ENCODE results near the gene AFAP1L1. TPM values are rescaled to one million over a fixed set of nuclear protein-coding genes. Genes with fewer than 3 reads are reported as not detected.

AFAP1L1 gene
- total and polyA plus RNA-seq, 9 of the 15 experiments (the other 6 are each of a cell fraction or from before 2014, with no cell fraction given), result 0.01 to 0.12 (median 0.03) TPM; not detected in 4

DNA sequence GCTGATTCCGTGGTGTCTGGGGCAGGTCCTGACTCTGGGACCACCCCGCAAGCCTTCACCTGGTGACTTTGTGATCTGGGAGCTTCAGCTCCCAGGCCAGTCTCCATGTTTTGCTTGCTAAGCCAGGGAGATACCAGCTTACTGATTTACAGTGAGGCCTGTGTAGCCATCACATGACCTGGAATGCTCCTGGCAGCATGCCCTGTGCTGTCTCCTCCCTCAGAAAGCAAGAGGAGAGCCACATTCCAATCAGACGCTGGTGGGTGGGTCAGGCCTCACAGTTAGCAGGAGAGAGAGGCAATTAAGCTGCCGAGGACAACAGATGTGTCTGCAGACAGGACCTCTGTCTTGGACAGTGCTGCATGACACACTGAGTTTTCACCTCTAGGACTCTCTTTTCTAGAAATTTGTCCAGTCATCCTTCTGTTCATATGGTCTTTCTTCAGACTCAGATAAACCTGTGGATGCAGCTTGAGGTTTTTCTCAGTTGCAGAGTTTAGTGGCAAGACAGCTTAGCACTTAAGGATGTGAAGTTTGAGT is 49.2 kb downstream of the AFAP1L1 start (continued):
- TF ChIP-seq, protein P1, sequence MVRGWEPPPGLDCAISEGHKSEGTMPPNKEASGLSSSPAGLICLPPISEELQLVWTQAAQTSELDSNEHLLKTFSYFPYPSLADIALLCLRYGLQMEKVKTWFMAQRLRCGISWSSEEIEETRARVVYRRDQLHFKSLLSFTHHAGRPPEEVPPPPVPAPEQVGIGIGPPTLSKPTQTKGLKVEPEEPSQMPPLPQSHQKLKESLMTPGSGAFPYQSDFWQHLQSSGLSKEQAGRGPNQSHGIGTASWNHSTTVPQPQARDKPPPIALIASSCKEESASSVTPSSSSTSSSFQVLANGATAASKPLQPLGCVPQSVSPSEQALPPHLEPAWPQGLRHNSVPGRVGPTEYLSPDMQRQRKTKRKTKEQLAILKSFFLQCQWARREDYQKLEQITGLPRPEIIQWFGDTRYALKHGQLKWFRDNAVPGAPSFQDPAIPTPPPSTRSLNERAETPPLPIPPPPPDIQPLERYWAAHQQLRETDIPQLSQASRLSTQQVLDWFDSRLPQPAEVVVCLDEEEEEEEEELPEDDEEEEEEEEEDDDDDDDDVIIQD (CRISPR knock-in tag; IDR thresholded peaks at IDR 0.05), result 0 out of 2 replicates have a peak, but pooled peaks have one; percentile 56
- no peak for TF ChIP-seq NR2F6 (CRISPR knock-in tag; IDR thresholded peaks at IDR 0.05)
- TF ChIP-seq TCF7L2 (IDR thresholded peaks at IDR 0.05; ENCODE audit: low read depth, low read length), result no peak
- no peak for TF ChIP-seq E2F5 (CRISPR knock-in tag; IDR thresholded peaks at IDR 0.05)
- peak; percentile 90 for TF ChIP-seq BACH1 (tag; IDR thresholded peaks at IDR 0.05)
- no peak for TF ChIP-seq PHB (CRISPR knock-in tag; IDR thresholded peaks at IDR 0.05)
- TF ChIP-seq CREB1 (IDR thresholded peaks at IDR 0.05), result peak; percentile 41; the same call in 1 of the 2 replicates
- TF ChIP-seq CREB1 (CRISPR knock-in tag; IDR thresholded peaks at IDR 0.05), result no peak
- no peak for TF ChIP-seq ZBTB12 (CRISPR knock-in tag; IDR thresholded peaks at IDR 0.05)
- TF ChIP-seq LARP7 (IDR thresholded peaks at IDR 0.05), result no peak
- TF ChIP-seq RAD21 (CRISPR knock-in tag; conservative IDR thresholded peaks at IDR 0.05 in 1 of 2, IDR thresholded peaks at IDR 0.05 in 1 of 2), result 0 out of 4 replicates have a peak, but pooled peaks of 1 of the 2 experiments have one; percentile 10
- TF ChIP-seq, protein P2, sequence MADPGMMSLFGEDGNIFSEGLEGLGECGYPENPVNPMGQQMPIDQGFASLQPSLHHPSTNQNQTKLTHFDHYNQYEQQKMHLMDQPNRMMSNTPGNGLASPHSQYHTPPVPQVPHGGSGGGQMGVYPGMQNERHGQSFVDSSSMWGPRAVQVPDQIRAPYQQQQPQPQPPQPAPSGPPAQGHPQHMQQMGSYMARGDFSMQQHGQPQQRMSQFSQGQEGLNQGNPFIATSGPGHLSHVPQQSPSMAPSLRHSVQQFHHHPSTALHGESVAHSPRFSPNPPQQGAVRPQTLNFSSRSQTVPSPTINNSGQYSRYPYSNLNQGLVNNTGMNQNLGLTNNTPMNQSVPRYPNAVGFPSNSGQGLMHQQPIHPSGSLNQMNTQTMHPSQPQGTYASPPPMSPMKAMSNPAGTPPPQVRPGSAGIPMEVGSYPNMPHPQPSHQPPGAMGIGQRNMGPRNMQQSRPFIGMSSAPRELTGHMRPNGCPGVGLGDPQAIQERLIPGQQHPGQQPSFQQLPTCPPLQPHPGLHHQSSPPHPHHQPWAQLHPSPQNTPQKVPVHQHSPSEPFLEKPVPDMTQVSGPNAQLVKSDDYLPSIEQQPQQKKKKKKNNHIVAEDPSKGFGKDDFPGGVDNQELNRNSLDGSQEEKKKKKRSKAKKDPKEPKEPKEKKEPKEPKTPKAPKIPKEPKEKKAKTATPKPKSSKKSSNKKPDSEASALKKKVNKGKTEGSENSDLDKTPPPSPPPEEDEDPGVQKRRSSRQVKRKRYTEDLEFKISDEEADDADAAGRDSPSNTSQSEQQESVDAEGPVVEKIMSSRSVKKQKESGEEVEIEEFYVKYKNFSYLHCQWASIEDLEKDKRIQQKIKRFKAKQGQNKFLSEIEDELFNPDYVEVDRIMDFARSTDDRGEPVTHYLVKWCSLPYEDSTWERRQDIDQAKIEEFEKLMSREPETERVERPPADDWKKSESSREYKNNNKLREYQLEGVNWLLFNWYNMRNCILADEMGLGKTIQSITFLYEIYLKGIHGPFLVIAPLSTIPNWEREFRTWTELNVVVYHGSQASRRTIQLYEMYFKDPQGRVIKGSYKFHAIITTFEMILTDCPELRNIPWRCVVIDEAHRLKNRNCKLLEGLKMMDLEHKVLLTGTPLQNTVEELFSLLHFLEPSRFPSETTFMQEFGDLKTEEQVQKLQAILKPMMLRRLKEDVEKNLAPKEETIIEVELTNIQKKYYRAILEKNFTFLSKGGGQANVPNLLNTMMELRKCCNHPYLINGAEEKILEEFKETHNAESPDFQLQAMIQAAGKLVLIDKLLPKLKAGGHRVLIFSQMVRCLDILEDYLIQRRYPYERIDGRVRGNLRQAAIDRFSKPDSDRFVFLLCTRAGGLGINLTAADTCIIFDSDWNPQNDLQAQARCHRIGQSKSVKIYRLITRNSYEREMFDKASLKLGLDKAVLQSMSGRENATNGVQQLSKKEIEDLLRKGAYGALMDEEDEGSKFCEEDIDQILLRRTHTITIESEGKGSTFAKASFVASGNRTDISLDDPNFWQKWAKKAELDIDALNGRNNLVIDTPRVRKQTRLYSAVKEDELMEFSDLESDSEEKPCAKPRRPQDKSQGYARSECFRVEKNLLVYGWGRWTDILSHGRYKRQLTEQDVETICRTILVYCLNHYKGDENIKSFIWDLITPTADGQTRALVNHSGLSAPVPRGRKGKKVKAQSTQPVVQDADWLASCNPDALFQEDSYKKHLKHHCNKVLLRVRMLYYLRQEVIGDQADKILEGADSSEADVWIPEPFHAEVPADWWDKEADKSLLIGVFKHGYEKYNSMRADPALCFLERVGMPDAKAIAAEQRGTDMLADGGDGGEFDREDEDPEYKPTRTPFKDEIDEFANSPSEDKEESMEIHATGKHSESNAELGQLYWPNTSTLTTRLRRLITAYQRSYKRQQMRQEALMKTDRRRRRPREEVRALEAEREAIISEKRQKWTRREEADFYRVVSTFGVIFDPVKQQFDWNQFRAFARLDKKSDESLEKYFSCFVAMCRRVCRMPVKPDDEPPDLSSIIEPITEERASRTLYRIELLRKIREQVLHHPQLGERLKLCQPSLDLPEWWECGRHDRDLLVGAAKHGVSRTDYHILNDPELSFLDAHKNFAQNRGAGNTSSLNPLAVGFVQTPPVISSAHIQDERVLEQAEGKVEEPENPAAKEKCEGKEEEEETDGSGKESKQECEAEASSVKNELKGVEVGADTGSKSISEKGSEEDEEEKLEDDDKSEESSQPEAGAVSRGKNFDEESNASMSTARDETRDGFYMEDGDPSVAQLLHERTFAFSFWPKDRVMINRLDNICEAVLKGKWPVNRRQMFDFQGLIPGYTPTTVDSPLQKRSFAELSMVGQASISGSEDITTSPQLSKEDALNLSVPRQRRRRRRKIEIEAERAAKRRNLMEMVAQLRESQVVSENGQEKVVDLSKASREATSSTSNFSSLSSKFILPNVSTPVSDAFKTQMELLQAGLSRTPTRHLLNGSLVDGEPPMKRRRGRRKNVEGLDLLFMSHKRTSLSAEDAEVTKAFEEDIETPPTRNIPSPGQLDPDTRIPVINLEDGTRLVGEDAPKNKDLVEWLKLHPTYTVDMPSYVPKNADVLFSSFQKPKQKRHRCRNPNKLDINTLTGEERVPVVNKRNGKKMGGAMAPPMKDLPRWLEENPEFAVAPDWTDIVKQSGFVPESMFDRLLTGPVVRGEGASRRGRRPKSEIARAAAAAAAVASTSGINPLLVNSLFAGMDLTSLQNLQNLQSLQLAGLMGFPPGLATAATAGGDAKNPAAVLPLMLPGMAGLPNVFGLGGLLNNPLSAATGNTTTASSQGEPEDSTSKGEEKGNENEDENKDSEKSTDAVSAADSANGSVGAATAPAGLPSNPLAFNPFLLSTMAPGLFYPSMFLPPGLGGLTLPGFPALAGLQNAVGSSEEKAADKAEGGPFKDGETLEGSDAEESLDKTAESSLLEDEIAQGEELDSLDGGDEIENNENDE (IDR thresholded peaks at IDR 0.05; ENCODE audit: low read depth, low read length), result no peak
- peak; percentile 64 for TF ChIP-seq STAT5A (IDR thresholded peaks at IDR 0.05; ENCODE audit: borderline replicate concordance, low read length)
- TF ChIP-seq ZFX (CRISPR knock-in tag; IDR thresholded peaks at IDR 0.05), result peak; percentile 32; the same call in 1 of the 2 replicates

Data from K562 (cell line).